ENCODE measurements around the gene MICAL3. TPM values are rescaled to one million over a fixed set of nuclear protein-coding genes. Genes with fewer than 3 reads are reported as not detected.
A peak's percentile ranks its signal among the peaks of the same experiment; 100 is the strongest.
"Not testable (repeated sequence)": the region's sequence is repeated elsewhere in the genome, so short reads cannot be mapped to it uniquely, and the experiment has no call there.

MICAL3 gene
- total RNA-seq, 1 donor from 2014 or later: 54.8 TPM

DNA sequence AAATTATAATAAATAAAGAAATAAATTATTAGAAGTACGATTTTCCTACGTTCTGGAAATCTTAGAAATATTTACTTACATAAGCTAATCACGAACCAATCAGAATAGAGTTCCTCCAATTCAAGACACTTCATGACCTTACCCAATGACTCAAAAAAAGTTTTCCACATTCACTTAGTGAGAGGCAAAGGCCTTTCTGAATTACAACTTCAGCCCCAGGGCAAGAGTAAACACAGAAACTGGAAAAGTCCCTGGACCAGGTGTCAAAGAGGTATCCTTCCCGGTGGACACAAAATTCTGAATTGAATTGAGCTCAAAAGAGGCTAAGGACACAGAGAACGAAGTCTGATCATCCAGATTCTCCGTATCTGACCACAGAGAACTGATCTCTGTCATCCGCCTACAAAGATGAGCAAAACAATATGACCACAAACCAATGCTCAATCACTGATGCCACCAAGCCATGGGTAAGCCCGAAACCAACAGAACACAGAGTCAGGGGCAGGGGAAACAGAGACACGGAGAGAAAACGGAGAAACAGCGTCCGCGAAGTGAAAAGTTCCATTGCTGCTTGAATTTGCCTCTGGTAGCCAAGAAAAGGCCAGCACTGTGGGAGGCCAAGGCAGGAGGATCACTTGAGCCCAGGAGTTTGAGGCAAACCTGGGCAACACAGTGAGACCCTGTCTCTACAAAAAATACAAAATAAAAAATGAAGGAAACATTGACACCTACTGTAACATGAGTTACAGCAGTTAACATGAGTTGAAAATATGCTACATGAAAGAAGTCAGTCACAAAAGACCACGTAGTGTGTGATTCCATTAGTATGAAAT lies 256.9 kb downstream of the MICAL3 start:
- Mint-ChIP-seq H3K27me3 (no peaks in the 10 kb centered on the region), H3K9me3 (ENCODE audit: low read depth) (no peaks in the 10 kb centered on the region), H3K36me3 (ENCODE audit: insufficient read depth) (no peaks in the 10 kb centered on the region), H3K27ac (no peak overlapping the region), H3K4me1 (ENCODE audit: low read depth) (no peaks in the 10 kb centered on the region), H3K4me3 (ENCODE audit: low read depth) (no peak overlapping the region)
- no peak for DNase-seq (ENCODE audit: low spot score, unreplicated experiment)
- TF ChIP-seq, protein P1, sequence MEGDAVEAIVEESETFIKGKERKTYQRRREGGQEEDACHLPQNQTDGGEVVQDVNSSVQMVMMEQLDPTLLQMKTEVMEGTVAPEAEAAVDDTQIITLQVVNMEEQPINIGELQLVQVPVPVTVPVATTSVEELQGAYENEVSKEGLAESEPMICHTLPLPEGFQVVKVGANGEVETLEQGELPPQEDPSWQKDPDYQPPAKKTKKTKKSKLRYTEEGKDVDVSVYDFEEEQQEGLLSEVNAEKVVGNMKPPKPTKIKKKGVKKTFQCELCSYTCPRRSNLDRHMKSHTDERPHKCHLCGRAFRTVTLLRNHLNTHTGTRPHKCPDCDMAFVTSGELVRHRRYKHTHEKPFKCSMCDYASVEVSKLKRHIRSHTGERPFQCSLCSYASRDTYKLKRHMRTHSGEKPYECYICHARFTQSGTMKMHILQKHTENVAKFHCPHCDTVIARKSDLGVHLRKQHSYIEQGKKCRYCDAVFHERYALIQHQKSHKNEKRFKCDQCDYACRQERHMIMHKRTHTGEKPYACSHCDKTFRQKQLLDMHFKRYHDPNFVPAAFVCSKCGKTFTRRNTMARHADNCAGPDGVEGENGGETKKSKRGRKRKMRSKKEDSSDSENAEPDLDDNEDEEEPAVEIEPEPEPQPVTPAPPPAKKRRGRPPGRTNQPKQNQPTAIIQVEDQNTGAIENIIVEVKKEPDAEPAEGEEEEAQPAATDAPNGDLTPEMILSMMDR (IDR thresholded peaks at IDR 0.05; ENCODE audit: unreplicated experiment): no peak

DNA sequence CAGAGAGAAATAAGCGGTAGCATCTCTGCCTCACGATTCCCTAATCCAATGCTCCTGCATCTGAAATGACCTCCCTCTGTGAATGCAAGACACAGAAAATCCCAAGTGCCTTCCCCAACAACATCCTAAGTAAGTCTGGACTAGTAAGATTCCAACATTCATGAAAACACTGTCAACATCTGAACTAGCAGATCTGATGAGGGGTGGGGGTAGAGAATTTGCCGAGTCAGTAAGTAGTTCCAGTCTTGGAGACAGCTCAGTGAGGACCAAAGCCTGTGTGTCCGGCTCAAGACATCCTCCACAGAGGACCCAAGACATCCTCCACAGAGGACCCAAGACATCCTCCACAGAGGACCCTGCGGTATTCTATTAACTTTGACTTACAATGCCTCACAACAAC lies 259.5 kb downstream of the MICAL3 start:
- H3K27me3 Mint-ChIP-seq; H3K36me3 Mint-ChIP-seq (ENCODE audit: insufficient read depth); H3K27ac Mint-ChIP-seq; H3K9me3 Mint-ChIP-seq (ENCODE audit: low read depth); DNase-seq (ENCODE audit: low spot score, unreplicated experiment); H3K4me1 Mint-ChIP-seq (ENCODE audit: low read depth); H3K4me3 Mint-ChIP-seq (ENCODE audit: low read depth): not testable (repeated sequence)

DNA sequence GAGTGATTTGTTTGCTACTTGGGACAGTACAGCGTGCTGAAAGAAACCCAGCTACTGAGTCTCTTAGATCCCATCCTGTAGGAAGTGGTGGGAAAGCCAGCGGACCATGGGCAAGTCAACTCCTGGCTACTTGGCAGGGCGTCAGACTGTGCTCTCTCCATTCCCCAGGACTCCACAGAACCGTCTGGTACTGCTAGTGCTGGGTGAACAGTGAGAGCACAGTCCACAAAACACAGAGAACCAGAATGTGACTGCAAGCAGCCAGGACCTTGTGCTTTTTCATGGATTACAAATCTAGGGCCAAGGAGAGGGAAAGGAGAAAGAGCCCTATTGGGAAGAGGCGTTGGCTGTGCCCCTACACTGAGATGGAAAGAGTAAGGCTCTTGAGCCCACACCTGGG lies 260.3 kb downstream of the MICAL3 start:
- Mint-ChIP-seq H3K36me3 (ENCODE audit: insufficient read depth) (no peaks in the 10 kb centered on the region), H3K4me3 (ENCODE audit: low read depth) (no peak overlapping the region), H3K4me1 (ENCODE audit: low read depth) (peaks cover 5% of the 10 kb centered on the region), H3K27ac (no peak overlapping the region), H3K9me3 (ENCODE audit: low read depth) (no peaks in the 10 kb centered on the region), H3K27me3 (no peaks in the 10 kb centered on the region)
- DNase-seq (ENCODE audit: low spot score, unreplicated experiment): no peak
- TF ChIP-seq, protein P1 (IDR thresholded peaks at IDR 0.05; ENCODE audit: unreplicated experiment): no peak

DNA sequence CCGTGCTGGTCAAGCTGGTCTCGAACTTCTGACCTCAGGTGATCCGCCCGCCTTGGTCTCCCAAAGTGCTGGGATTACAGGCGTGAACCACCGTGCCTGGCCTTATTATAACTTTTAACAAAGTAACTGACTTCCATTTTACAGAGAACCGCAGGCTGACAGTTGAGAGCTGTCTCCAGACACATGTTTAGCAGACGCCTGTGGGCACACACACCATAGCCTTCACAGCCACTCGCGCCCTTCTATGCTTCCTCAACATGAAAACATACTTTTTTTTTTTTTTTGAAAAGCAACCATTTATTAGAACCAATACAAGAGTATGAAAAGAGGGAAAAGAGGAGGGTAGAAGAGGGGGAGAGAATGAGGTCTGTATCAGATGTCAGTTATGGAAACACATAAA lies 260.9 kb downstream of the MICAL3 start:
- not testable (repeated sequence) for H3K4me1 Mint-ChIP-seq (ENCODE audit: low read depth); H3K27me3 Mint-ChIP-seq; H3K4me3 Mint-ChIP-seq (ENCODE audit: low read depth); DNase-seq (ENCODE audit: low spot score, unreplicated experiment); H3K9me3 Mint-ChIP-seq (ENCODE audit: low read depth); H3K36me3 Mint-ChIP-seq (ENCODE audit: insufficient read depth)
- H3K27ac Mint-ChIP-seq: peak overlapping the region; percentile 52

DNA sequence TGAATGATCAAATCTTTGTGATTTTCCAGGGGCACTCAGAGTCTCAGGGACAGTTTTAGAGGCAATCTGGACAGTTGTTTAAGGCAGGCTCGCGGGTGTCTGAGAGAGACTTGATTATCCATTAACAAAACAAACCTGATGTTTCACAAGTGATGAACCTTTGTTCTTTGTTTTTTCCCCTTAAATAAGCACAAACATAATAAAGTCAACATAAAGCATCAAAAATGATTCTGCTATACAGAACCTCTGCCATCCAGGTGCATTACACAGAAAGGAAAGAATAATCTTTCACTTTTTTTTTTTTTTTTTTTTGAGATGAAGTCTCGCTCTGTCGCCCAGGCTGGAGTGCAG lies 263.2 kb downstream of the MICAL3 start:
- H3K4me3 Mint-ChIP-seq (ENCODE audit: low read depth): no peak overlapping the region
- no peak for DNase-seq (ENCODE audit: low spot score, unreplicated experiment)
- H3K4me1 Mint-ChIP-seq (ENCODE audit: low read depth): peaks cover 5% of the 10 kb centered on the region
- no peaks in the 10 kb centered on the region for H3K36me3 Mint-ChIP-seq (ENCODE audit: insufficient read depth)
- TF ChIP-seq, protein P1 (IDR thresholded peaks at IDR 0.05; ENCODE audit: unreplicated experiment): no peak
- H3K9me3 Mint-ChIP-seq (ENCODE audit: low read depth): no peaks in the 10 kb centered on the region
- H3K27me3 Mint-ChIP-seq: no peaks in the 10 kb centered on the region
- no peak overlapping the region for H3K27ac Mint-ChIP-seq

DNA sequence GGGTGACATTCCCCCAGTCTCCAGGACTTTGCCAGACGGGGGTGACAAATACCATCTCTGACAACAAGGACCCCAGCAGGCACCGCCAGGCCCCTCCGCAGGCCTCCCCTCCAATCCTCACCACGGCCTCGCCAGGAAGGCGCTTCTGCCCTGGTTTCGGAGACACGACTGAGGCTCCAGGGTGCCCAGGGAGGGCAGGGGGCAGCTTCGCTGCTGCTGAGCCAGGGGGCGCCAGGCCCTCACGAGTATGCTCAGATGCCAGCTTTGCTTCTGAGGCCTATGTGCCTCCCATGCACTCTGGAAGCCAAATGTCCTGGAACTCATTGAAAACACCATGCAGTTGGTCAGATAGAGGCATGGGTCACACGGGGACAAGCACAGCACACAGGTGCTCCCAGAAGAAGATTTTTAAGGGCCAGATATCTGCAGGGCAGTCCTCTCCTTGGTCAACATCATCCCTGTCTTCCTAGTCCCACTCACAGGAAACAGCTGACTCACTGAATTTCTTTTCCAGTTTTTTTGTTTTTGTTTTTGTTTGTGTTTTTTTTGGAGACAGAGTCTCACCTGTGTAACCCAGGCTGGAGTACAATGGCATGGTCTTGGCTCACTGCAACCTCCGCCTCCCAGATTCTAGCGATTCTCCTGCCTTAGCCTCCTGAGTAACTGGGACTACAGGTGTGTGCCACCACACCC lies 270.0 kb downstream of the MICAL3 start:
- Mint-ChIP-seq H3K27me3 (no peaks in the 10 kb centered on the region), H3K4me1 (ENCODE audit: low read depth) (no peaks in the 10 kb centered on the region), H3K27ac (no peak overlapping the region), H3K36me3 (ENCODE audit: insufficient read depth) (no peaks in the 10 kb centered on the region), H3K9me3 (ENCODE audit: low read depth) (no peaks in the 10 kb centered on the region), H3K4me3 (ENCODE audit: low read depth) (no peak overlapping the region)
- DNase-seq (ENCODE audit: low spot score, unreplicated experiment): no peak
- TF ChIP-seq, protein P1 (IDR thresholded peaks at IDR 0.05; ENCODE audit: unreplicated experiment): no peak
